Left colon (tissue), 2 donors: ENCODE data around the gene ACTN1. TPM values are rescaled to one million over a fixed set of nuclear protein-coding genes. Genes with fewer than 3 reads are reported as not detected.

Experiments
- ATAC-seq: fragments of 200-7000 bp; cut with Tn5 transposase; one replicate; pipeline ENCODE4 v1.9.1; 2020; ENCODE audit warnings: mild to moderate bottlenecking, moderate library complexity
- DNase-seq, 2 donors: peaks; one replicate each; pipeline ENCODE4 v3.0.0-alpha.2; 2020
- intact Hi-C, 2 donors: fragments of 100-400 bp; cut with DNase I in 1 of 2; cut with micrococcal nuclease in 1 of 2; formaldehyde crosslinking; loops; one replicate each; pipeline versions ENCODE4 v1.11.2 to v1.14.0; 2022; cut with DNase I, micrococcal nuclease
- total RNA-seq, 2 donors: library from RNA; stranded (reverse); fragmentation: NEBNext Ultra II Directional; extraction: Animal tissue kit (Norgen Biotek cat#: 25700); gene quantifications; one replicate each; pipeline ENCODE4 v1.2.1, GENCODE V29; 2021
- donor health status: DM: no; HTN: no; CAD: no.
- donor health status: DM: yes; HTN: yes; CAD: no.

Gene ACTN1
- total RNA-seq, 2 donors from 2014 or later: 89.9 to 132 TPM

- DNase-seq (no peak), ATAC-seq (no peak)
Observed at GRCh38 chr14:68959035-68959434, 20.1 kb downstream of the ACTN1 start.

GRCh38 chr14:68958553-68958952 is 20.5 kb downstream of the ACTN1 start:
- no peak for DNase-seq
- intact Hi-C loops: no loop called here
- no peak for ATAC-seq

More at GRCh38 chr14:68959035-68959434, 20.1 kb downstream of the ACTN1 start:
- intact Hi-C loops: no loop called here

- intact Hi-C loops: no loop called here
Observed at GRCh38 chr14:68957775-68958174, 21.3 kb downstream of the ACTN1 start.

GRCh38 chr14:68956724-68957123 is 22.4 kb downstream of the ACTN1 start:
- DNase-seq (no peak), ATAC-seq (no peak)
- intact Hi-C loops: no loop called here

More at GRCh38 chr14:68957775-68958174, 21.3 kb downstream of the ACTN1 start:
- DNase-seq (no peak), ATAC-seq (no peak)

GRCh38 chr14:68955851-68956179 is 23.3 kb downstream of the ACTN1 start:
- DNase-seq (no peak), ATAC-seq (peak; percentile 40)
- intact Hi-C loops: no loop called here

- ATAC-seq (peak; percentile 72), DNase-seq (no peak)
- intact Hi-C loops: no loop called here
Observed at GRCh38 chr14:68955164-68955850, 23.8 kb downstream of the ACTN1 start.

- intact Hi-C loops: no loop called here
- no peak for DNase-seq
- ATAC-seq: no peak
Observed at GRCh38 chr14:68953196-68953555, 25.9 kb downstream of the ACTN1 start.

- ATAC-seq: no peak
- intact Hi-C loops: no loop called here
- DNase-seq: no peak
Observed at GRCh38 chr14:68952531-68953195, 26.4 kb downstream of the ACTN1 start.

GRCh38 chr14:68951800-68952530 is 27.1 kb downstream of the ACTN1 start:
- intact Hi-C loops: no loop called here
- ATAC-seq: no peak
- no peak for DNase-seq

GRCh38 chr14:68951035-68951797 is 27.9 kb downstream of the ACTN1 start:
- ATAC-seq (peak; percentile 50), DNase-seq (peak; percentile 82 to 90)
- intact Hi-C loops: no loop called here

- intact Hi-C loops: no loop called here
- no peak for ATAC-seq
- no peak for DNase-seq
Observed at GRCh38 chr14:68950111-68950510, 29.0 kb downstream of the ACTN1 start.

GRCh38 chr14:68949601-68949965 is 29.5 kb downstream of the ACTN1 start:
- no peak for DNase-seq
- ATAC-seq: no peak
- intact Hi-C loops: no loop called here

- intact Hi-C loops: no loop called here
- DNase-seq: no peak
- no peak for ATAC-seq
Observed at GRCh38 chr14:68948686-68949600, 30.2 kb downstream of the ACTN1 start.

GRCh38 chr14:68947802-68948201 is 31.3 kb downstream of the ACTN1 start:
- intact Hi-C loops: no loop called here
- ATAC-seq: peak; percentile 79
- DNase-seq: peak; percentile 83 to 91

GRCh38 chr14:68946489-68946822 is 32.6 kb downstream of the ACTN1 start:
- intact Hi-C loops: no loop called here
- ATAC-seq (no peak), DNase-seq (no peak)

- intact Hi-C loops: no loop called here
- DNase-seq (peak; percentile 72 to 89), ATAC-seq (peak; percentile 74)
Observed at GRCh38 chr14:68945585-68946488, 33.3 kb downstream of the ACTN1 start.

- intact Hi-C loops: no loop called here
- DNase-seq (no peak), ATAC-seq (no peak)
Observed at GRCh38 chr14:68945190-68945584, 33.9 kb downstream of the ACTN1 start.

- ATAC-seq (no peak), DNase-seq (no peak)
- intact Hi-C loops: no loop called here
Observed at GRCh38 chr14:68944162-68944561, 34.9 kb downstream of the ACTN1 start.
